ENCODE measurements around the gene DCAF7. TPM values are rescaled to one million over a fixed set of nuclear protein-coding genes. Genes with fewer than 3 reads are reported as not detected.
A peak's percentile ranks its signal among the peaks of the same experiment; 100 is the strongest.

The DCAF7 gene
- total RNA-seq, 6 donors from 2014 or later: 26.0 to 86.3 (median 42.3) TPM

DNA sequence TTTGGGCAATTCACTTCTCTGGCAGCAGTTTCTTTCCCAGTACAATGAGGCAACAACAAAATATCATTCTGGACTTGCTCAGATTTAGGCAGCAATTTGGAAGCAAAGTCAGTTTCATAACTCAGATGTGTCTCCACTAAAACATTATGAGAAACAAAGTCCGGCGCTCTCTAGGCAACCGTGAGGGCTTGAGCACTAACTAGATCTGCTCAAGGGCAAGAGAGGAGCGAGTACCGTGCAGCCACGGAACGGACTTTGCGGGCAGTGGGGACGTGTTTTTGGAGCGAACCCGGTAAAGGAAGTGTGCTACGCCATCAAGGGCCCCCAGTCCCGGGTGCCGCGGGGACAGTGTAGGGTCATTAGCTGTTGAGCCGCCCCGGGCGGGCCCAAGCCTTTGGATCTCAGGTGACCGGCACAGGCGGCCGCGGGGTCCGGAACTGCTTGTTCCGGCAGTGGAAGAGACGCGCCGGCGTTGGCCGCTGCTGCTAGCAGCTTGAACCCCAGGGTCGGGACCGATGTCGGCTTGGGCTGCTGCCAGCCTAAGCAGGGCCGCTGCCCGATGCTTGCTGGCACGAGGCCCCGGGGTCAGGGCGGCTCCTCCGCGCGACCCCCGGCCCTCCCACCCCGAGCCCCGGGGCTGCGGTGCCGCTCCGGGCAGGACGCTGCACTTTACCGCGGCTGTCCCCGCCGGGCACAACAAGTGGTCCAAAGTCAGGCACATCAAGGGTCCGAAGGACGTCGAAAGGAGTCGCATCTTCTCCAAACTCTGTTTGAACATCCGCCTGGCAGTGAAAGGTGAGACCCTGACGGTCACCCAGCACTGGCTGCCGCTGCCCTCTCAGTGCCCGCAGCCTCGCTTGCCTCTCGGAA lies 50.5 kb downstream of the DCAF7 start, which contains the start of gene TACO1:
Gene TACO1 (plus strand): TSS at position 327 of the 870 bp plus-strand sequence. CDS start 189 bp downstream, at position 516.
- Histone ChIP-seq H3K9me3 (no peaks in the 10 kb centered on the region), H3K4me1 (peaks cover 12 to 30% (median 16%) of the 10 kb centered on the region in 4 donors), H3K36me3 (peaks cover 0 to 15% (median 15%) of the 10 kb centered on the region in 4 donors), H3K27ac (peak within 1 kb of the TSS; percentile 82 to 89 (median 87)), H3K4me3 (peak within 1 kb of the TSS; percentile 50 to 78 (median 70)), H3K27me3 (no peaks in the 10 kb centered on the region)
- TF ChIP-seq, protein P1, sequence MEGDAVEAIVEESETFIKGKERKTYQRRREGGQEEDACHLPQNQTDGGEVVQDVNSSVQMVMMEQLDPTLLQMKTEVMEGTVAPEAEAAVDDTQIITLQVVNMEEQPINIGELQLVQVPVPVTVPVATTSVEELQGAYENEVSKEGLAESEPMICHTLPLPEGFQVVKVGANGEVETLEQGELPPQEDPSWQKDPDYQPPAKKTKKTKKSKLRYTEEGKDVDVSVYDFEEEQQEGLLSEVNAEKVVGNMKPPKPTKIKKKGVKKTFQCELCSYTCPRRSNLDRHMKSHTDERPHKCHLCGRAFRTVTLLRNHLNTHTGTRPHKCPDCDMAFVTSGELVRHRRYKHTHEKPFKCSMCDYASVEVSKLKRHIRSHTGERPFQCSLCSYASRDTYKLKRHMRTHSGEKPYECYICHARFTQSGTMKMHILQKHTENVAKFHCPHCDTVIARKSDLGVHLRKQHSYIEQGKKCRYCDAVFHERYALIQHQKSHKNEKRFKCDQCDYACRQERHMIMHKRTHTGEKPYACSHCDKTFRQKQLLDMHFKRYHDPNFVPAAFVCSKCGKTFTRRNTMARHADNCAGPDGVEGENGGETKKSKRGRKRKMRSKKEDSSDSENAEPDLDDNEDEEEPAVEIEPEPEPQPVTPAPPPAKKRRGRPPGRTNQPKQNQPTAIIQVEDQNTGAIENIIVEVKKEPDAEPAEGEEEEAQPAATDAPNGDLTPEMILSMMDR (IDR thresholded peaks at IDR 0.05): no peak
- TF ChIP-seq POLR2AphosphoS5 (IDR thresholded peaks at IDR 0.05) (peak; percentile 54 to 75), POLR2A (IDR thresholded peaks at IDR 0.05) (peak; percentile 49 to 75 (median 52)), EP300 (IDR thresholded peaks at IDR 0.05) (no peak)
- DNase-seq (peak; percentile 79 to 92), ATAC-seq (ENCODE audit: low FRiP score in 2 of 2) (peak; percentile 96 to 97)
- 2 to 5% methylated on average over 20 to 28 of the region's 61 CpGs for WGBS, 2 donors

DNA sequence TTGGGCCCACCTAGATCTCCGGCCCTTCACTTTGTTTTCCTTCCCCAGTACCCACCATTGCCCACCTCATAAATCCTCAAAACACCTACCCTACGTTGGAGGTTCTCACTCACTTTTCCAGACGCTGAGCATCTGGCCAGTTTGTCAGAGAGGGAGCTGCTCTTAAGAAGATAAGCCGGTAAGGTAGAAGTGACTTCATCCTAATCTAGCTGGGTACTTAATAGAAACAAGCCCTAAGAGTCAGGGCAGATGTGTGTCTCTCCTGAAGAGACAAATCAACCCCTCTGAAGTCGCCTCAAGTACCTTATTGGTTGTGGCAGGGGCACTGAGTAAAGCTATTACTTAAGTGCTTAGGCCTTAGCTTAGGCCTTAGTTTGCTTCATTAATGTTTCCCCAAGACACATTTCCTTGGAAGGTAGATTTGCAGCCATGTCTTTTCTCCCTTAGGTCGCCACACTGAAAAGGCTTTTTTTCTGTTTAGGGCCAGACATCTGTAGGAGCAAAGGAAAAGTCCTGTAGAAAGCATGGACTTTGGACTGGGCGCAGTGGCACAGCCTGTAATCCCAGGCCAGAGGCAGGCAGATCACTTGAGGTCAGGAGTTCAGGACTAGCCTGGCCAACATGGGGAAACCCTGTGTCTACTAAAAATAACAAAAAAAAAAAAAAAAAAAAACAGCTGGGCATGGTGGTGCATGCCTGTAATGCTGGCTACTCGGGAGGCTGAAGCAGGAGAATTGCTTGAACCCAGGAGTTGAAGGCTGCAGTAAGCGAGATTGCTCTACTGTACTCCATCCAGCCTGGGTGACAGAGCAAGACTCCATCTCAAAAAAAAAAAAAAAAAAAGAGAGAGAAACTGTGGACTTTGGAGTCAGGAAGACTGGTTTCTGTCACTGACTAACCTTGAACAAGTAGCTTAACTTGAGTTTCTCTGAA lies 51.4 kb downstream of the DCAF7 start:
- 49 to 56% methylated on average over 8 to 9 of the region's 9 CpGs for WGBS, 2 donors
- ATAC-seq (ENCODE audit: low FRiP score in 2 of 2): no peak

DNA sequence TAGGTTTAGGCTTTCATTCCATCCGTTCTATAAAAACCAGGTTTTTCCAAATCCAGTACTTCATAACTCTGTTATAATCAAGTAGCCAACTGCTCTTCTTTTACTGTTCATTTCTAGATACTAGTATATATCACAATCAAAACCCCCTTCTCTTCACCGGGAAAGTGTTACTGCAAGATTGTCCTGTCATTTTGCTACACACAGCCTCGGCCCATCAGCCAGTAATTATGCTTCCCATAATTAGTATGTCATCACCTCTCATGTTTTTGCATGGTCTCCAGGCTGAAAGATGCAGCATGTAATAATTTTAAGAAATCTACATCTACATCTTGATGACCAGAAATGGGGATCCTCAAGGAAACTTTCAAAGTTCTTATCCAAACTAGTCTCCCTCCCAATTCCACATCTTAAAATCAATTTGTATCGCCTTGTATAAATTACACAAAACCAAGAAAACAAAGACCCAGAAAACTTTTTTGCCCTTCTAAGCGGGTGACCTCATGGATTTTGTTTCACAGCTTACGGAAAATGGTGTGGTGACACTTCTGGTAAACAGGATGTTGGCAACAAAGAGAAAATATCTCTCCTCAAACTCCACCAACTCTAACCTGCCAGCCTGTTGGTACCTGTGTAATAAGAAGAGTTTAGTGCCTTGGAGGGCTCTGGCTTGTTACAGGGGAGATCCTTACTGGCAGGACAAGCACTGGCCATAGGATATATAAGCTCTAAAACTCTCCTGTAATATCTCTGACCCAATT lies 59.7 kb downstream of the DCAF7 start:
- DNase-seq: no peak
- H3K36me3 ChIP-seq: peaks cover 22 to 55% (median 40%) of the 10 kb centered on the region in 4 donors
- 64% methylated on average over 6 of the region's 6 CpGs for WGBS, 2 donors

More for the DNA sequence above, 51.4 kb downstream of the DCAF7 start:
- Histone ChIP-seq H3K9me3 (no peaks in the 10 kb centered on the region), H3K27me3 (no peaks in the 10 kb centered on the region), H3K27ac (peak overlapping the region; percentile 82 to 89 (median 87)), H3K36me3 (peaks cover 4 to 24% (median 22%) of the 10 kb centered on the region in 4 donors), H3K4me1 (peaks cover 12 to 29% (median 16%) of the 10 kb centered on the region in 4 donors), H3K4me3 (peak overlapping the region; percentile 50 to 78 (median 70))
- TF ChIP-seq POLR2AphosphoS5 (IDR thresholded peaks at IDR 0.05) (no peak), POLR2A (IDR thresholded peaks at IDR 0.05) (no peak), EP300 (IDR thresholded peaks at IDR 0.05) (no peak)
- TF ChIP-seq, protein P1 (IDR thresholded peaks at IDR 0.05): no peak
- DNase-seq: no peak

More for the DNA sequence above, 59.7 kb downstream of the DCAF7 start:
- no peak for ATAC-seq (ENCODE audit: low FRiP score in 2 of 2)
- H3K27ac ChIP-seq: peak overlapping the region in 2 of 4 donors; percentile 11 to 57
- no peaks in the 10 kb centered on the region for H3K4me1 ChIP-seq
- no peaks in the 10 kb centered on the region for H3K9me3 ChIP-seq
- H3K27me3 ChIP-seq: no peaks in the 10 kb centered on the region
- no peak overlapping the region for H3K4me3 ChIP-seq
- TF ChIP-seq, protein P1 (IDR thresholded peaks at IDR 0.05): no peak
- TF ChIP-seq POLR2A (IDR thresholded peaks at IDR 0.05) (no peak), POLR2AphosphoS5 (IDR thresholded peaks at IDR 0.05) (no peak), EP300 (IDR thresholded peaks at IDR 0.05) (no peak)
